ENCODE results near the gene PCDHA12. TPM values are rescaled to one million over a fixed set of nuclear protein-coding genes. Genes with fewer than 3 reads are reported as not detected.

The PCDHA12 gene
- total RNA-seq, 4 donors from 2014 or later: 0.66 to 4.8 (median 2.5) TPM

- Histone ChIP-seq H3K36me3 (no peaks in the 10 kb centered on the region), H3K4me3 (peak within 1 kb of the TSS; percentile 41 to 56 (median 49)), H3K27me3 (peaks cover 0 to 51% (median 0%) of the 10 kb centered on the region in 4 donors), H3K27ac (replicated peaks in 1 of 4) (peak within 1 kb of the TSS in 3 of 4 donors; percentile 7 to 24 (median 9)), H3K4me1 (peaks cover 0 to 14% (median 8%) of the 10 kb centered on the region in 4 donors), H3K9me3 (peaks cover 0 to 35% (median 11%) of the 10 kb centered on the region in 4 donors)
- DNase-seq (ENCODE audit: extremely low spot score): no peak
- intact Hi-C loops (cut with DNase I): loop anchor here (1.0 to 5.0 kb wide), 2 partner anchors 45 to 159 kb away; partner anchors contain the start of gene PCDHAC1
- TF ChIP-seq CTCF (IDR thresholded peaks at IDR 0.05): peak; percentile 40 to 65 (median 57)
- no peak for TF ChIP-seq POLR2A (IDR thresholded peaks at IDR 0.05; ENCODE audit: low read depth)
- 15% methylated on average over 22 of the region's 35 CpGs for WGBS
Observed at GRCh38 chr5:140881889-140882590, 6.9 kb downstream of the PCDHA12 start, which contains the start of gene PCDHA13. Gene PCDHA13, plus strand, starts transcription at chr5:140882124. Its CDS starts 145 bp downstream, at chr5:140882269.

- intact Hi-C loops (cut with DNase I): loop anchor here (1.0 to 5.0 kb wide), 2 partner anchors 45 to 159 kb away; partner anchors contain the start of gene PCDHAC1
- Histone ChIP-seq H3K36me3 (no peaks in the 10 kb centered on the region), H3K4me3 (peak overlapping the region; percentile 41 to 56 (median 49)), H3K9me3 (peaks cover 0 to 30% (median 8%) of the 10 kb centered on the region in 4 donors), H3K4me1 (peaks cover 0 to 14% (median 8%) of the 10 kb centered on the region in 4 donors), H3K27me3 (peaks cover 0 to 46% (median 0%) of the 10 kb centered on the region in 4 donors), H3K27ac (replicated peaks in 1 of 4) (peak overlapping the region in 2 of 4 donors; percentile 9 to 24)
- TF ChIP-seq EP300 (IDR thresholded peaks at IDR 0.05) (no peak), POLR2A (IDR thresholded peaks at IDR 0.05; ENCODE audit: low read depth) (no peak), CTCF (IDR thresholded peaks at IDR 0.05) (peak; percentile 24 to 51 (median 41))
- 16% methylated on average over 12 of the region's 12 CpGs for WGBS
- no peak for DNase-seq (ENCODE audit: extremely low spot score)
Observed at GRCh38 chr5:140882591-140882899, 7.4 kb downstream of the PCDHA12 start.

- Histone ChIP-seq H3K36me3 (no peaks in the 10 kb centered on the region), H3K4me3 (no peak overlapping the region), H3K9me3 (peaks cover 0 to 25% (median 7%) of the 10 kb centered on the region in 4 donors), H3K4me1 (peaks cover 0 to 14% (median 8%) of the 10 kb centered on the region in 4 donors), H3K27ac (replicated peaks in 1 of 4) (no peak overlapping the region), H3K27me3 (peaks cover 0 to 38% (median 0%) of the 10 kb centered on the region in 4 donors)
- intact Hi-C loops (cut with DNase I): loop anchor here (5.0 kb wide), 1 partner anchor 44 kb away; the partner anchor contains the start of gene PCDHAC1
- WGBS: 54% methylated on average over 29 of the region's 41 CpGs
- TF ChIP-seq EP300 (IDR thresholded peaks at IDR 0.05) (no peak), POLR2AphosphoS5 (IDR thresholded peaks at IDR 0.05) (no peak), POLR2A (IDR thresholded peaks at IDR 0.05; ENCODE audit: low read depth) (no peak), CTCF (IDR thresholded peaks at IDR 0.05) (no peak)
- DNase-seq (ENCODE audit: extremely low spot score): no peak
Observed at GRCh38 chr5:140883373-140883772, 8.3 kb downstream of the PCDHA12 start.

DNA sequence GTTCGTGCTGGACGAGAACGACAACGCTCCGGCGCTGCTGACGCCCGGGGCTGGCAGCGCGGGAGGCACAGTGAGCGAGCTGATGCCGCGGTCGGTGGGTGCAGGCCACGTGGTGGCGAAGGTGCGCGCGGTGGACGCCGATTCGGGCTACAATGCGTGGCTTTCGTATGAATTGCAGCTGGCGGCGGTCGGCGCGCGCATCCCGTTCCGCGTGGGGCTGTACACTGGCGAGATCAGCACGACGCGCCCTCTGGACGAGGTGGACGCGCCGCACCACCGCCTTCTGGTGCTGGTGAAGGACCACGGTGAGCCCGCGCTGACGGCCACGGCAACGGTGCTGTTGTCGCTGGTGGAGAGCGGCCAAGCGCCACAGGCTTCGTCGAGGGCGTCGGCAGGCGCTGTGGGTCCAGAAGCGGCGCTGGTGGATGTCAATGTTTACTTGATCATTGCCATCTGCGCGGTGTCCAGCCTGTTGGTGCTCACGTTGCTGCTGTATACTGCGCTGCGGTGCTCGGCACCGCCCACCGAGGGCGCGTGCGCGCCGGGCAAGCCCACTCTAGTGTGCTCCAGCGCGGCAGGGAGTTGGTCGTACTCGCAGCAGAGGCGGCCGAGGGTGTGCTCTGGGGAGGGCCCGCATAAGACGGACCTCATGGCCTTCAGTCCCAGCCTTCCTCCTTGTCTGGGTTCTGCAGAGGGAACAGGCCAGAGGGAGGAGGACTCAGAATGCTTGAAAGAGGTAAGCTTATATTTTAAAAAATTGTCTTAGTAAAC, 9.0 kb downstream of the PCDHA12 start:
- no peak for DNase-seq (ENCODE audit: extremely low spot score)
- Histone ChIP-seq H3K36me3 (no peaks in the 10 kb centered on the region), H3K4me3 (peak overlapping the region in 2 of 4 donors; percentile 3 to 17), H3K27me3 (peaks cover 0 to 33% (median 0%) of the 10 kb centered on the region in 4 donors), H3K27ac (replicated peaks in 1 of 4) (no peak overlapping the region), H3K9me3 (peaks cover 0 to 25% (median 7%) of the 10 kb centered on the region in 4 donors), H3K4me1 (peaks cover 0 to 14% (median 8%) of the 10 kb centered on the region in 4 donors)
- intact Hi-C loops (cut with DNase I): loop anchor here (5.0 kb wide), 1 partner anchor 43 kb away; the partner anchor contains the start of gene PCDHAC1
- 38% methylated on average over 9 of the region's 79 CpGs for WGBS
- TF ChIP-seq CTCF (IDR thresholded peaks at IDR 0.05): no peak
- no peak for TF ChIP-seq POLR2AphosphoS5 (IDR thresholded peaks at IDR 0.05)
- no peak for TF ChIP-seq EP300 (IDR thresholded peaks at IDR 0.05)
- TF ChIP-seq POLR2A (IDR thresholded peaks at IDR 0.05; ENCODE audit: low read depth): no peak
